T-helper 22 cell (primary cell): Measurements from ENCODE around the gene NEK8.
A peak's percentile ranks its signal among the peaks of the same experiment; 100 is the strongest.
"Not testable (repeated sequence)": the region's sequence is repeated elsewhere in the genome, so short reads cannot be mapped to it uniquely, and the experiment has no call there.

Experiments used
- DNase-seq: peaks from one replicate; pipeline ENCODE4 v3.0.0-alpha.2; 2020; ENCODE audit warnings: low read depth

The NEK8 gene

GRCh38 chr17:28725660-28726225 is 2.8 kb upstream of the NEK8 start:
- DNase-seq, result no peak

GRCh38 chr17:28726226-28726626 is 2.4 kb upstream of the NEK8 start, which contains the start of gene TLCD1:
TLCD1 (minus strand) TSS chr17:28726233; CDS start chr17:28726097, 136 bp downstream.
- peak; percentile 58 for DNase-seq

GRCh38 chr17:28726627-28727491 is 1.7 kb upstream of the NEK8 start:
- peak; percentile 79 for DNase-seq

- no peak for DNase-seq
Measured at GRCh38 chr17:28729950-28730330, 1.4 kb downstream of the NEK8 start.

GRCh38 chr17:28733346-28733745 is 4.8 kb downstream of the NEK8 start:
- no peak for DNase-seq

- no peak for DNase-seq
Measured at GRCh38 chr17:28734712-28735241, 6.2 kb downstream of the NEK8 start.

- DNase-seq, result no peak
Measured at GRCh38 chr17:28735242-28735722, 6.7 kb downstream of the NEK8 start.

- not testable (repeated sequence) for DNase-seq
Measured at GRCh38 chr17:28735913-28736769, 7.6 kb downstream of the NEK8 start.

GRCh38 chr17:28737316-28737715 is 8.7 kb downstream of the NEK8 start:
- no peak for DNase-seq

- no peak for DNase-seq
Measured at GRCh38 chr17:28737770-28738679, 9.4 kb downstream of the NEK8 start.

- DNase-seq, result peak; percentile 56
Measured at GRCh38 chr17:28738680-28739384, 10.2 kb downstream of the NEK8 start.

GRCh38 chr17:28740406-28741357 is 12.1 kb downstream of the NEK8 start:
- DNase-seq, result no peak

GRCh38 chr17:28741358-28742349 is 13.1 kb downstream of the NEK8 start:
- no peak for DNase-seq

- peak; percentile 57 for DNase-seq
Measured at GRCh38 chr17:28743243-28744103, 14.9 kb downstream of the NEK8 start, which contains the start of gene TRAF4. TRAF4 (plus strand) TSS chr17:28744011; CDS start chr17:28744113, 102 bp downstream.

GRCh38 chr17:28744104-28744971 is 15.8 kb downstream of the NEK8 start:
- peak; percentile 49 for DNase-seq
